HUES6 (cell line): ENCODE results near the gene EGFLAM.

Experiments used
- H3K27ac ChIP-seq: 2 replicates; pipeline ENCODE4 v1.7.0; 2013; ENCODE audit warnings: low read depth, mild to moderate bottlenecking, low read length, inconsistent platforms
- H3K27me3 ChIP-seq: 2 replicates; pipeline ENCODE4 v1.6.1; 2013; ENCODE audit warnings: low read length; ENCODE audit not compliant: control insufficient read depth, insufficient read depth
- H3K36me3 ChIP-seq: 2 replicates; pipeline ENCODE4 v1.6.1; 2013; ENCODE audit warnings: low read length; ENCODE audit not compliant: control insufficient read depth, insufficient read depth
- H3K4me1 ChIP-seq: 2 replicates; pipeline ENCODE4 v1.6.1; 2013; ENCODE audit warnings: low read length; ENCODE audit not compliant: control insufficient read depth, insufficient read depth
- H3K4me3 ChIP-seq: 2 replicates; pipeline ENCODE4 v1.5.1; 2013; ENCODE audit warnings: low read depth, low read length
- H3K9ac ChIP-seq: one replicate; pipeline ENCODE4 v1.6.1; 2013; ENCODE audit warnings: mild to moderate bottlenecking, low read length
- H3K9me3 ChIP-seq: 2 replicates; pipeline ENCODE4 v1.6.1; 2013; ENCODE audit warnings: low read depth, low read length; ENCODE audit not compliant: control insufficient read depth, insufficient read depth

Gene EGFLAM

GRCh38 chr5:38462976-38463633, 204.7 kb downstream of the EGFLAM start:
- Histone ChIP-seq H3K4me1 (peaks cover 14% of the 10 kb centered on the region), H3K9ac (no peak overlapping the region), H3K9me3 (no peaks in the 10 kb centered on the region), H3K27me3 (no peaks in the 10 kb centered on the region), H3K27ac (no peak overlapping the region), H3K36me3 (no peaks in the 10 kb centered on the region), H3K4me3 (no peak overlapping the region)

DNA sequence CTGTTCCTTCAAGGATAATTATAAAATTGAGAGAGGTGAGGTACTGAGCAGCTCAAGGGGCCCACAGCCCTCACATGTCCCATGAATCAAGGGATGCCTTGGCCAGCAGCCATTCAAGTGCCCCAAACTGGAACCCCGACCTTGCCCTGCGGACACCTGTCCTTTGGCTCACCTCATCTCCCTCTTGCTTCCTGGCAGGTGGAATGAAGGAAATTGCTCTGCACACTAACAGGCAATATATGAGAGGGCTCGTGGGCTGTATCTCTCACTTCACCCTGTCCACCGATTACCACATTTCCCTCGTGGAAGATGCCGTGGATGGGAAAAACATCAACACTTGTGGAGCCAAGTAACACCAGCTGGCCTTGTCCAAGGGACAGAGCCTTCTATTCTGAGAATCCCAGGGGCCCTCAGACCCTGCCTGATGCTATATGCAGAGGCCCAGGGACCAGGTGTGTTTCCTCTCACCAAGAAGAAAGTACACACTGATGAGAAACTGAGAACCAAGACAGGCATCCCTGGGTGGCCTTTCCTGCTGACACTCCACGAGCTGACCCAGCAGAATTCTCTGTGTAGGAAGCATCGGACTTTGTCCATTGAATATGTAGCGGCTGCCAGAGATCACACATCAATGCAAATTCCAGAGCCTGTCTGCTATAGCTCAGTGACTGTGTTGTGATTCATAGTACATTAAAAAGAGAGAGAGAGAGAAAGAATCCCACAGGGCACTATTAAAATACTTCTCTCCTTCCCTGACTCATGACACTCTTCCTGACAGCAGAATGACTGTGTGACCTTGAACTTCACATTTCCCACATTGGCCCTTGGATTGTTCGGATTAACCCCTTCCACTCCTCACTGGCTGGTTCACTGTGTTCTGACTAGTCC, 205.5 kb downstream of the EGFLAM start:
- H3K36me3 ChIP-seq: no peaks in the 10 kb centered on the region
- H3K27me3 ChIP-seq: no peaks in the 10 kb centered on the region
- no peak overlapping the region for H3K4me3 ChIP-seq
- H3K27ac ChIP-seq: no peak overlapping the region
- no peaks in the 10 kb centered on the region for H3K9me3 ChIP-seq
- H3K4me1 ChIP-seq: peaks cover 16% of the 10 kb centered on the region
- no peak overlapping the region for H3K9ac ChIP-seq

DNA sequence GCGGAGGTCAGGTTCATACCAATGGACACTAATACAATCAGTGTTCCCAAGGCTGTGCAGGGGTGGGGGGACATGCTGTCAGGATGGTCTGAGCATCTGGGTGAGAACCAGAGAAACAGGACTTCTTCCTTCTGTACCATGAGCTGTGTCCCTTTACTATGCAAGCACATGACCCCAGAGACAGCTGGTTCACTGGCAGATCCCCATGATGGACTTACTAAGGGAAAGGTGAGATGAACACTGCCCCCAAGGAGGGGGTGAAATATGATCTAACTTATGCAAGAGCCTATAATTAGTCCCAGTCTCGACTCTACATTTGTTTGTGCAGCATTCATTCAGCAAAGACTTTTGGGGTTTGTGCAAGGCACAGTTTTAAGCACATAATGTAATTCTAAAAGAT, 206.7 kb downstream of the EGFLAM start:
- Histone ChIP-seq H3K4me3 (no peak overlapping the region), H3K4me1 (peaks cover 16% of the 10 kb centered on the region), H3K27me3 (no peaks in the 10 kb centered on the region), H3K36me3 (no peaks in the 10 kb centered on the region), H3K9ac (no peak overlapping the region), H3K27ac (no peak overlapping the region), H3K9me3 (no peaks in the 10 kb centered on the region)

DNA sequence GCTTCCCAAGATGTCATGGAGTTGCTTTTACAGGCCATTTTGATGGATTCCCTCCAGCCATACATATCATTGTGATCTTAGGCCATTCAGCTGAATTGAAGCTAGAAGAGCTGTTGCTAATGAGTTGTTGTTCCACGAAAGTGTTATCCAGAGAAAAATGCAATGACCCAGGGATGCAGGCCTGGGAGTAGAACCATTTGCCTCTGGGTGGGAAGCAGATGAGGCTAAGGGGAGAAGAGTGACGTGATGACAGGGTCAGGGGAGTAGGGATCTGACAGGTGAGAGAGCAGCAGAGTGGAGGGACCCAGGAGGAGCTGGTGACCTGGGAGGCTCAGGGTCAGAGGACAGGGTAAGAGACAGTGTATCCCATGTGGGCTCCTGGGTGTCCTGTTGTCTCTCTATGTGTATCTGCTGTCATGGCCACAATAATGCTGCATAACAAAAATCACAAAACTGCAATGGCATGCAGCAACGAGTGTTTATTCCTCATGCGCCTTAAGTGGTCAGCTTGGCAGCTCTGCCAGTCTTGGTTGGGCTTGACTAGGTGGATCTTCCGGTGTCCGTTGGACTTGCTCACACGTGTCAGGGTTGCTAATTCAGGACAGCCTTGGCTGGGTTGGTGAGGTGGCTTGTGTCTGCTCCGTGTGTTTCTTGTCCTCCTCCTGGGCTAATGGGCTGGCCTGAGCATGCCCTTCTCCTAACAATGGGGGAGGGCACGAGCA, 207.5 kb downstream of the EGFLAM start:
- H3K27ac ChIP-seq: no peak overlapping the region

GRCh38 chr5:38466424-38467189, 208.2 kb downstream of the EGFLAM start:
- H3K9me3 ChIP-seq: no peaks in the 10 kb centered on the region
- no peak overlapping the region for H3K27ac ChIP-seq
- peaks cover 16% of the 10 kb centered on the region for H3K4me1 ChIP-seq
- no peaks in the 10 kb centered on the region for H3K27me3 ChIP-seq
- H3K4me3 ChIP-seq: no peak overlapping the region
- H3K9ac ChIP-seq: no peak overlapping the region
- H3K36me3 ChIP-seq: no peaks in the 10 kb centered on the region

More for the DNA sequence above, 207.5 kb downstream of the EGFLAM start:
- Histone ChIP-seq H3K36me3 (no peaks in the 10 kb centered on the region), H3K9ac (no peak overlapping the region), H3K4me3 (no peak overlapping the region), H3K4me1 (peaks cover 16% of the 10 kb centered on the region), H3K27me3 (no peaks in the 10 kb centered on the region), H3K9me3 (no peaks in the 10 kb centered on the region)

GRCh38 chr5:38467353-38468040, 209.1 kb downstream of the EGFLAM start:
- peaks cover 16% of the 10 kb centered on the region for H3K4me1 ChIP-seq
- H3K36me3 ChIP-seq: no peaks in the 10 kb centered on the region
- no peaks in the 10 kb centered on the region for H3K27me3 ChIP-seq
- H3K4me3 ChIP-seq: no peak overlapping the region
- H3K27ac ChIP-seq: no peak overlapping the region
- no peak overlapping the region for H3K9ac ChIP-seq
- no peaks in the 10 kb centered on the region for H3K9me3 ChIP-seq

DNA sequence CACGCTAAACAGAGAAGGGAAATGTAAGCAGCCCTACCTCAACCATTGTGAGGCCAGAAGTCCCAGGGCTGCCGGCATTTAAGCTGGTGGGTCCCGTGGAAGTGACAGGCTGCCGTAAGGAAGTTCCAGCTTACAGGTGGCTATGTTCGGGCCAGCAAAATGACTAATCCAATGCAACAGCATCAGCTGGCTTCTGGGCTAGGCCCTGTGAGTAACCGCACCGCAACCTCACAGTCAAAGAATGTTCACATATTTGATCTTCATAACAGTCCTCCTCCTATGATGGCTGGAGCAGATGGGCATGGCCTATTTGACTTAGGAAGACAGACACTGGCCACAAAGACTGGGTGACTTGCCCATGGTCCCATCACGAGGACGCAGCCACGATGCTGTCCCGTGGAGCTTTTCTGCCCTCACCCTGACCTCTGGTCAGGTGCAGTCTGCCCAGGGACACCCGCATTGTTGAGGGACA, 209.9 kb downstream of the EGFLAM start:
- Histone ChIP-seq H3K9ac (no peak overlapping the region), H3K27me3 (no peaks in the 10 kb centered on the region), H3K9me3 (no peaks in the 10 kb centered on the region), H3K4me3 (no peak overlapping the region), H3K27ac (no peak overlapping the region), H3K4me1 (peaks cover 21% of the 10 kb centered on the region), H3K36me3 (no peaks in the 10 kb centered on the region)

DNA sequence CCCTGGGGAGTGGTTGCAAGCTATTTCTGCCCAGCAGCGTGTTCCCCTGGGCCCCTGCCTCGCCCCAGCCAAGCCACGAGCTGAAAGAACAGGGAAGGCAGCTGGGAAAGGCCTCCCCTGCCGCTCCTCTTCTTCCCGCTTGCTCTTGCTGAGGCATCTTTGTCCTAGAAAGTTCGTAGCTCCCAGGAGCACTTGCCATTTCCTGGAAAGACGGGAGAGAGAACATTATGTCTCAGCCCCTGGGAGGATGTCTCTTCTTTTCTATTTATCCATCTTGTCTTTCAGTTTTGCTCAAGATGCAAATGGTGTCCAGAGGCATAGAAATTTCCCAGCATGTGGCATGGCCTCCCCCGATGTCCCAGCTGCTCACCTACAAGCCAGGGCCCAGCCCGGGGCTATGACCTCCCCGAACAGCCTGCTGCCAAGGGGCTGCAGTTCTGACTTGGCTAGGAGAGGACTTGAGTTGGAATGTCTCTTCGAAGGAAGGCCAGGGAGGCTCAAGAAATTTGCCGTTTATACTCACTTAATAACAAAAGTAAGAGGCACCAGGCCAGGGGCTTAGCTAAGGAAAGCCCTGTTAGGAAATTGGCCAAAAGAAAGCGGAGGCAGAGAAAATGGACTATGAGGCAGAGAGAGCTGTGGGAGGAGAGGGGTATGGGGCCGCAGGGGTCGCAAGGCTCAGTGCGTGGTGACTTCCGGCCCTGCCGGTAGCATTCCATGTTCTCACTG, 210.8 kb downstream of the EGFLAM start:
- Histone ChIP-seq H3K9ac (no peak overlapping the region), H3K4me1 (peaks cover 18% of the 10 kb centered on the region), H3K9me3 (no peaks in the 10 kb centered on the region), H3K27me3 (no peaks in the 10 kb centered on the region), H3K4me3 (no peak overlapping the region), H3K27ac (no peak overlapping the region), H3K36me3 (no peaks in the 10 kb centered on the region)

- Histone ChIP-seq H3K36me3 (no peaks in the 10 kb centered on the region), H3K27me3 (no peaks in the 10 kb centered on the region), H3K27ac (no peak overlapping the region), H3K4me1 (peaks cover 18% of the 10 kb centered on the region), H3K4me3 (no peak overlapping the region), H3K9ac (no peak overlapping the region), H3K9me3 (no peaks in the 10 kb centered on the region)
Observed at GRCh38 chr5:38469707-38470267, 211.4 kb downstream of the EGFLAM start.
